Measurements from ENCODE around the gene RNF148. TPM values are rescaled to one million over a fixed set of nuclear protein-coding genes. Genes with fewer than 3 reads are reported as not detected.

RNF148 gene
- total RNA-seq, 1 donor: 0.63 TPM

- no peak overlapping the region for H3K4me3 ChIP-seq (ENCODE audit: low read depth, low read length)
- TF ChIP-seq CTCF (IDR thresholded peaks at IDR 0.05; ENCODE audit: insufficient read depth, low read length): no peak
- DNase-seq (ENCODE audit: low read depth): no peak
Measured at GRCh38 chr7:122727759-122728158, 25.0 kb upstream of the RNF148 start.

- no peak overlapping the region for H3K4me3 ChIP-seq (ENCODE audit: low read depth, low read length)
- no peak for DNase-seq (ENCODE audit: low read depth)
- no peak for TF ChIP-seq CTCF (IDR thresholded peaks at IDR 0.05; ENCODE audit: insufficient read depth, low read length)
Measured at GRCh38 chr7:122727354-122727753, 24.6 kb upstream of the RNF148 start.

DNA sequence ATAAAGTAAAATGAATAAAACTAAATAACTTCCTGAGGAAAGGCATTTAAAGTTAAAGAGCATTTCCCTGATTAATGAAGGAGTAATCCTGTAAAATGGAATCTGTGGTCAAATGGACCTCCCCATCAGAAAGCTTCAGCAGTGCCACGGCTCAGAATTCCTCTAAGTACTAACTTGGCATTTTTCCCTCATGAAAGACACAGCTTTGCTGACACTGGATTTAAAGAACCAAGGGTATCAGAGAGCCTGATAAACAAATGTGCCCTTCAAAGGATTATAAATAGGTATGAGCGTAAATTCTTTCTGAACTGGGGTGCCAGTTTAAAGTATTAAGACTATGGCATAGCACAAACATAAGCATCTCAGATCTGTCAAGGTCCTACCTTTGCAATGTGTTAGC, 24.2 kb upstream of the RNF148 start:
- DNase-seq (ENCODE audit: low read depth): no peak
- no peak overlapping the region for H3K4me3 ChIP-seq (ENCODE audit: low read depth, low read length)
- TF ChIP-seq CTCF (IDR thresholded peaks at IDR 0.05; ENCODE audit: insufficient read depth, low read length): no peak

GRCh38 chr7:122724366-122724765, 21.6 kb upstream of the RNF148 start:
- H3K4me3 ChIP-seq (ENCODE audit: low read depth, low read length): no peak overlapping the region
- no peak for TF ChIP-seq CTCF (IDR thresholded peaks at IDR 0.05; ENCODE audit: insufficient read depth, low read length)
- DNase-seq (ENCODE audit: low read depth): no peak

DNA sequence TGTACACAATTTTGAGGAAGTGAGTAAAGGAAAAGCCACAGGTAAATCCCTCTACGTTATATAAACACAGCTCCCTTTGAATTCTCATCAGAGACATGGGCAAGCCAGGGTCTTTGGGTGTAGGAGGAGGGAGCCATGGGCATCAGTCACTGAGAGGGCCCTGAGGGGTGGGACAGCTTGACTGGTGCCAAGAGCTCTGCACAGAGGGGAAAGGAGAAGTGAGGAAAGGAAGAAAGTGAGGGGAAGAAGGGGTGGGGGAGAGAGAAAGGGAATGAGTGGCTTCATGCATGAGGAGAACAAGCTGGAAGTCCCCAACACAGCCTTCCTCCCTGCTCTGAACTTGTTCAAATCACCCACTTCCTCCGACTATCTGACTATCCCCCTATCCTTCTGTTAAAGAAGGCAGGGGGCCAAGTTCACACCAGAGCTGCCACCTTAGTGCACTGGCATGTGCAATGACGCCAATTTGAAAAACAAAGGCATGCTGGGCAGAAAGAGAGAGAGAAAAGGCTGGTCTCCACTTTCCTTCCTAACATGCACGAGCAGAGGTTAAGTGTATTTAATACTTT, 16.4 kb upstream of the RNF148 start:
- no peak for DNase-seq (ENCODE audit: low read depth)
- no peak overlapping the region for H3K4me3 ChIP-seq (ENCODE audit: low read depth, low read length)
- no peak for TF ChIP-seq CTCF (IDR thresholded peaks at IDR 0.05; ENCODE audit: insufficient read depth, low read length)

DNA sequence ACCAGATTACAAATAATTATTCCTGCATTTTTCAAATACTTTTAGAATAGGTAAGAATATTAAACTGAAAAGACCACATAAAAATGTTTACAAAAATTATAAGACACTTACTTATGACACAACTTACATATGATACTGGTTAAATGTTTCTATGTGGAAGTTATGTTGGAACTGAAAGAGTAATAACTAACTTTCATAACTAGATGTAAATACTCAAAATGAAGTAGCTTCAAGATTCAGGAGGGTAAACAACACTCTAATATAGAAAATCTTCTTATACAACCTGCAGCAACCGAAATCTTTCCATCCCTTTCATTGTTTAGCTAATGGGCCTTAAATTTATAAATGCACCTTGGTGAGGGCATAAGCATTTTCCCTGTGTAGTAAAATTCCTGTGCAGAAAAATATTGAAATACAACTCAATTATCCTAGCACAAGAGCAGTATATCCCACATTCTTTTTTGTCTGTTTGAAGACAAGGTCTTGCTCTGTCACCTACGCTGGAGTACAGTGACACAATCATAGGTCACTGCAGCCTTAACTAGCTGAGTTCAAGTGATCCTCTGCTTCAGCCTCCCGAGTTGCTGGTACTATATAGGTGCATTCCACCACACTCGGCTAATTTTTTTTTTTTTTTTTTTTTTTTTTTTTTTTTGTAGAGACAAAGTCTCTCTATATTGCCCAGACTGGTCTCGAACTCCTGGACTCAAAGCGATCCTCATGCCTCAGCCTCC, 14.8 kb upstream of the RNF148 start:
- TF ChIP-seq CTCF (IDR thresholded peaks at IDR 0.05; ENCODE audit: insufficient read depth, low read length): no peak
- H3K4me3 ChIP-seq (ENCODE audit: low read depth, low read length): no peak overlapping the region
- no peak for DNase-seq (ENCODE audit: low read depth)
